HG02885 (cell line): ENCODE results near the gene CEP112.
"Not testable (repeated sequence)": the region's sequence is repeated elsewhere in the genome, so short reads cannot be mapped to it uniquely, and the experiment has no call there.

Experiments
- ATAC-seq: cut with Tn5 transposase; IDR thresholded peaks from one replicate; pipeline ENCODE4 v1.9.1; 2021; ENCODE audit warnings: mild to moderate bottlenecking; ENCODE audit not compliant: unreplicated experiment, poor library complexity

The CEP112 gene

GRCh38 chr17:66165537-66166123 is 26.3 kb downstream of the CEP112 start:
- ATAC-seq: no peak

DNA sequence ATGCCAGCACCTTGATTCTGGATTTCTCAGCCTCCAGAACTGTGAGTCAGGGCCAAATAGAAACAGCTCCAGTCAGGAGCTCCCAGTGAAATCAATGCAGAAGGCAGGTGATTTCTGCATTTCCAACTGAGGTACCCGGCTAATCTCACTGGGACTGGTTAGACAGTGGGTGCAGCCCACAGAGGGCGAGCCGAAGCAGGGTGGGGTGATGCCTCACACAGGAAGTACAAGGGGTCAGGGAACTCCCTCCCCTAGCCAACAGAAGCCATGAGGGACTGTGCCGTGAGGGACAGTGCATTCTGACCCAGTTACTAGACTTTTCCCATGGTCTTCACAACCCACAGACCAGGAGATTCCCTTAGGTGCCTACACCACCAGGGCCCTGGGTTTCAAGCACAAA is 36.9 kb downstream of the CEP112 start:
- ATAC-seq: not testable (repeated sequence)

DNA sequence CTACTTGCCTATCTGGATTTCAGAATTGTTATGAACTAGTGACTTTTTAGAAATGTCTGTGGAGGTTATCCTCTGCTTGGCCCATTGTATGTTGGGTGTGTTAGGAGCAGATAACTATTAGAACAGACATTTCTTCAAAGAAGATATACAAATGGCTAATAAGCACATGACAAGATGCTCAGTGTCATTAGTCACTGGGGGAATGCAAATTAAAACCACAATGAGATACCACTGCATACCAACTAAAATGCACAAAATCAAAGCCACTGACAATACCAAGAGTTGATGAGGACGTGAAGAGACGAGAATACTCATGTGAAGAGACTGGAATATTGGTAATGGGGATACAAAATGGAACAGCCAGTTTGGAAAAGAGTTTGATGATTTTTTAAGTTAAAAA is 39.2 kb downstream of the CEP112 start:
- no peak for ATAC-seq

GRCh38 chr17:66150708-66151107 is 41.2 kb downstream of the CEP112 start:
- ATAC-seq: no peak

- ATAC-seq: no peak
These were observed 42.4 kb downstream of the CEP112 start for GRCh38 chr17:66149562-66149961.

GRCh38 chr17:66146394-66146793 is 45.5 kb downstream of the CEP112 start:
- ATAC-seq: no peak

GRCh38 chr17:66143657-66144282 is 48.2 kb downstream of the CEP112 start:
- ATAC-seq: no peak

- no peak for ATAC-seq
These were observed 49.5 kb downstream of the CEP112 start for GRCh38 chr17:66142428-66142827.

GRCh38 chr17:66138120-66138519 is 53.8 kb downstream of the CEP112 start:
- ATAC-seq: no peak

- ATAC-seq: no peak
These were observed 56.0 kb downstream of the CEP112 start for GRCh38 chr17:66135896-66136295.

DNA sequence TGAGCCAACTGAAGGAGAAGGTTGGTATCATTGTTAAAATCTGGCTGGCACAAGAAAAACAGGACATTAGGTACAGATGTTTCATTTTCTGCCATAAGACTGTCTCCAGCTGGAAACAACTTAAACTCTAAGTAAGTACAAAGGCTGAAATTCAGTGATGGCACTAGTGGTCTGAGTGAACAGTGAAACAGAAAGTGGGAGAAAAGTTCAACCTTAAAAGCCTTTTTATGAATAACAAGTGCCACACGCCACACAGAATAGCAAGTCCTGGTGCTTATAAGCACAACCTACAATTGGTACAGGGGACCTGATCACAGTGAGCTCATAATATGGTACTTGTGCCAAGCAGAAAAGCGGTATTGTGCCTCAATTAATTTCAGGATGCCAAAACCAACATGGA is 56.7 kb downstream of the CEP112 start:
- no peak for ATAC-seq

GRCh38 chr17:66129759-66130158 is 62.2 kb downstream of the CEP112 start:
- ATAC-seq: no peak

DNA sequence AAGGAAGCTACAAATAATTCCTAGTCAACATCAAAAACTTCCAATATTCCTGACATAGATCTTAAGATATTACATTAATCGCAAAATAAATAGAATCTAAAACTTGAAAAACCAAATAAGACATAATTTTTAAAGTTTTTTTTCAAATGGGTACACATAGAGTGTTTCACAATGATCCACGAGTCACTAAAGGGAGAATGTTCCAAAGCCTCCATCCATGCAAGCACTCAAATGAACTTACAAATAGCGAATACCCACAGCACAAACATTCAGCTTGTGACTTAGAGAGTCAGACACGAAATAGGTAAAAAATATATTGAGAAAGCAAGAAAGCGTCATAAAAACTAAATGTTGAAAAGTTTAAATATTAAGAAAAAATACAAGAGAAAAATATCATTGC is 65.7 kb downstream of the CEP112 start:
- ATAC-seq: no peak

DNA sequence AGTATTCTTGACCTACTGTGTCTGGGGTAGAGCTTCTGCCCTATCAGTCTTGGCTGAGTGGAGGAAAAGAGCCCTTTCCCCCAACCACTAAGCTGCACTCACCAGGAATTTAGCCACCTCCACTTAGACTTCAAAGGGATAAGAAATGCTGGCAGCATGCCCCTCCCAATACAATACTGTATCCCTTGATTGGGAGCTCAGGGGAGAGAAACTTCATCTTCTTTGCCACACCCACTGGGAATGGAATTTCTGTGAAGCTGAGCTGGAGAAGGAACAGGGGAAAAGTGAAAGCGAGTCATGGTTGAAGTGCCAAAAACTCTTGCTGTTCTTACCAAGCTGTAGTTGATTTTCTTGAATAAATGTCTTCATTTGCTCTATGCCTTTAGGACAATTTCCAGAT is 68.8 kb downstream of the CEP112 start:
- no peak for ATAC-seq

GRCh38 chr17:66115246-66115645 is 76.7 kb downstream of the CEP112 start:
- ATAC-seq: no peak

GRCh38 chr17:66114609-66115008 is 77.3 kb downstream of the CEP112 start:
- no peak for ATAC-seq

DNA sequence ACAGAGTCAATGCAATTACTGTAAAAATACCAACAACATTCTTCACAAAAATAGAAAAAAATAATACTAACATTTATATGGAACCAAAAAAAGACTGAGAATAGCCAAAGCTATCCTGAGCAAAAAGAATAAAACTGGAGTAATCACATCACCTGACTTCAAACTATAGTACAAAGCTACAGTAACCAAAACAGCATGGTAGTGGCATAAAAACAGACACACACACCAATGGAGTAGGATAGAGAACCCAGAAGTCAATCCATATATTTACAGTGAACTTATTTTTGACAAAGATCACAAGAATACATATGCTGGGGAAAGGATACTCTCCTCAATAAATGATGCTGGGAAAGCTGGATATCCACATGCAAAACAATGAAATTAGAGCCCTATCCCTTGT is 84.2 kb downstream of the CEP112 start:
- no peak for ATAC-seq

GRCh38 chr17:66098040-66098439 is 93.9 kb downstream of the CEP112 start:
- ATAC-seq: no peak

DNA sequence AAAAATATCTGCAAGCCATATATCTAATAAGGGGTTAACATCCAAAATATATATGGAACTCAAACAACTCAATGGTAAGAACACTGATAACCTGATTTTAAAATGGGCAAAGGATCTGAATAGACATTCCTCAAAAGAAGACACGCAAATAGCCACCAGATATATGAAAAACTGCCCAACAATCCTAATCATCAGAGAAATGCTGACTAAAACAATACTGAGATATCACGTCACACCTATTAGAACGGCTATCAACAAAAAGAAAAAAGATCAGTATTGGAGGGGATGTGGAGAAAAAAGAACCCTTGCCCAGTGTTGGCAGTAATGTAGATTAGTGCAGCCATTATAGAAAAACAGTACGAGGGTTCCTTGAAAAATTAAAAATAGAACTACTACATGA is 97.2 kb downstream of the CEP112 start:
- no peak for ATAC-seq

- no peak for ATAC-seq
These were observed 100.4 kb downstream of the CEP112 start for GRCh38 chr17:66091445-66092080.

GRCh38 chr17:66089764-66090163 is 102.2 kb downstream of the CEP112 start:
- no peak for ATAC-seq

DNA sequence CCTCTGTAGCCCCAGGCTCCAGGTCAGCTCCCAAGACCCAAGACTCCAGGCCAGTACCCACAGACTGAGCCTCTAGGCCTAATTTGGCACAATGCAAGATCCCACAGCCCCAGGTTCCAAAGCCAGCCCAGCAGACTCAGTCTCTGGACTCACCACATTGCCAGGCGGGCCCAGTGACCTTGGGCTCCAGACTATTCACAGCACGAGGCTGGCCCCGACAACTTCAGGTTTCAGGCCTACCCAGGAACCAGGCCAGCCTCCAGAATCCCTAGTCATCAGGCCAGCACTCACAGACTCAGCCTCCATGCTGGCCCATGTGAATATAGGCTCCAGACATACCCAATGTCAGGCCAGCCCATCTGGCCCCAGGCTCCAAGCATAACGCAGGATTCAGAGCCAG is 103.8 kb downstream of the CEP112 start:
- no peak for ATAC-seq
